Measurements from ENCODE around the gene USF2. TPM values are rescaled to one million over a fixed set of nuclear protein-coding genes. Genes with fewer than 3 reads are reported as not detected.

Gene USF2
- total and polyA plus RNA-seq, 2 donors (not counting 1 experiment from before 2014, with no cell fraction given) = 53.8 to 74.9 TPM

DNA sequence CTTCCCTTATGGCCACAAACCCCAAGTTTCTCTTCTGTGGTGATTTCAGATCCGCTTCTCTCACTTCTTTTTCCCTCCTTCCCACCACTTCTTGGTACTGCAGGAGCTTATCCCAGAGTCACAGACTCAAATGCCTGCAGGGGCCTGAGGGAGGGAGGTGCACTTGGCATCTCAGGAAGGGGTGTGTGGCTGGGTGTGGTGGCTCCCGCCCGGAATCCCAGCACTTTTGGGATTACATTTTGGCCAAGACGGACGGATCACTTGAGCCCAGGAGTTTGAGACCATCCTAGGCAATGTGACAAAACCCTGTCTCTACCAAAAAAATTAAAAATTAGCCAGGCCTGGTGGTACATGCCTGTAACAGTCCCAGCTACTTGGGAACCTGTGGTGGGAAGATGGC lies 5.6 kb downstream of the USF2 start:
- peaks cover 20% of the 10 kb centered on the region for H3K36me3 ChIP-seq (ENCODE audit: control insufficient read depth, insufficient read depth, low read length)
- H3K79me2 ChIP-seq (ENCODE audit: control insufficient read depth, insufficient read depth, low read length) = no peaks in the 10 kb centered on the region
- no peak overlapping the region for H2AFZ ChIP-seq (ENCODE audit: low read length)
- H3K4me1 ChIP-seq (ENCODE audit: control insufficient read depth, extremely low read depth, insufficient read depth, low read length) = no peaks in the 10 kb centered on the region
- TF ChIP-seq EZH2 (IDR thresholded peaks at IDR 0.05; ENCODE audit: low read length, missing control alignments) (no peak), CTCF (conservative IDR thresholded peaks at IDR 0.05 in 1 of 2, IDR thresholded peaks at IDR 0.05 in 1 of 2; ENCODE audit: low read depth in 1 of 2, low read length in 2 of 2) (no peak)
- no peak overlapping the region for H3K9ac ChIP-seq (ENCODE audit: insufficient read depth, low read length)
- no peaks in the 10 kb centered on the region for H3K9me3 ChIP-seq (ENCODE audit: control insufficient read depth, insufficient read depth, low read depth, low read length)
- no peak overlapping the region for H3K4me3 ChIP-seq (replicated peaks in 1 of 4; ENCODE audit: control extremely low read depth in 1 of 4, insufficient read depth in 1 of 4, low read depth in 3 of 4, low read length in 4 of 4)
- no peak overlapping the region for H3K4me2 ChIP-seq (ENCODE audit: extremely low read depth, insufficient read depth, low read length)
- no peak for DNase-seq (ENCODE audit: low read depth in 2 of 2)
- H3K27ac ChIP-seq (ENCODE audit: insufficient read depth, low read length) = no peak overlapping the region
- H4K20me1 ChIP-seq (ENCODE audit: control insufficient read depth, extremely low read depth, insufficient read depth, low read length) = no peaks in the 10 kb centered on the region
- no peaks in the 10 kb centered on the region for H3K27me3 ChIP-seq (ENCODE audit: control insufficient read depth, insufficient read depth, low read length)

DNA sequence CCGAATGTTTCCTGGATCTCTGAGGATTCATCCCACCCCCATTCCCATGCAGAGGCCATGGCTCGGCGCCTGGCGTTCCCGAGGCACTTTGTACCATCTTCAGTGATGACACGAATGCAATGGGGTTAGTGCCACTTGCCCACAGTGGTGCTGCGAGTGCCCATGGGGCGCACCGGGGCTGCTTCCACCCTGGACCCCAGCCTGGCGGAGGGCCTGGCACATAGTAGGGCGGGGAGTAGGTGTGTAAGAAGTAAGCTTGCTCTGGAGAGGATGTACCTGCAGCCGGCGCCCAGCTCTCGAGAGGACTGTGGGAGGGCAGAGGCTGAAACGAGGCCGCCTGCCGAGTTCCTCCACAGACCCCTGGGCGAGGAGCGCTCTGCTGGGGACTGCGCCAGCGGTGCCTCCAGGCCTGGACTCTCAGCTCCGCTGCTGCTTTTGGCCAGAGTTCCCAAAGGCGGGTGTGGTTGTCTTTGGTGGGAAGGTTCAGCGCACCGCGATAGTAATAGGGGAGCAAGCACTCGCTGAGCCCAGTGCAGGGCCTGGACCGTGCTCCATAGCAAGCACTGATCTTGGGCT lies 8.0 kb downstream of the USF2 start:
- Histone ChIP-seq H3K4me2 (ENCODE audit: extremely low read depth, insufficient read depth, low read length) (no peak overlapping the region), H3K27me3 (ENCODE audit: control insufficient read depth, insufficient read depth, low read length) (no peaks in the 10 kb centered on the region), H3K4me1 (ENCODE audit: control insufficient read depth, extremely low read depth, insufficient read depth, low read length) (no peaks in the 10 kb centered on the region), H4K20me1 (ENCODE audit: control insufficient read depth, extremely low read depth, insufficient read depth, low read length) (no peaks in the 10 kb centered on the region), H3K4me3 (replicated peaks in 1 of 4; ENCODE audit: control extremely low read depth in 1 of 4, insufficient read depth in 1 of 4, low read depth in 3 of 4, low read length in 4 of 4) (no peak overlapping the region), H3K9ac (ENCODE audit: insufficient read depth, low read length) (no peak overlapping the region), H3K9me3 (ENCODE audit: control insufficient read depth, insufficient read depth, low read depth, low read length) (no peaks in the 10 kb centered on the region), H2AFZ (ENCODE audit: low read length) (no peak overlapping the region), H3K79me2 (ENCODE audit: control insufficient read depth, insufficient read depth, low read length) (no peaks in the 10 kb centered on the region), H3K27ac (ENCODE audit: insufficient read depth, low read length) (no peak overlapping the region), H3K36me3 (ENCODE audit: control insufficient read depth, insufficient read depth, low read length) (peaks cover 11% of the 10 kb centered on the region)
- no peak for DNase-seq (ENCODE audit: low read depth in 2 of 2)
- no peak for TF ChIP-seq EZH2 (IDR thresholded peaks at IDR 0.05; ENCODE audit: low read length, missing control alignments)

DNA sequence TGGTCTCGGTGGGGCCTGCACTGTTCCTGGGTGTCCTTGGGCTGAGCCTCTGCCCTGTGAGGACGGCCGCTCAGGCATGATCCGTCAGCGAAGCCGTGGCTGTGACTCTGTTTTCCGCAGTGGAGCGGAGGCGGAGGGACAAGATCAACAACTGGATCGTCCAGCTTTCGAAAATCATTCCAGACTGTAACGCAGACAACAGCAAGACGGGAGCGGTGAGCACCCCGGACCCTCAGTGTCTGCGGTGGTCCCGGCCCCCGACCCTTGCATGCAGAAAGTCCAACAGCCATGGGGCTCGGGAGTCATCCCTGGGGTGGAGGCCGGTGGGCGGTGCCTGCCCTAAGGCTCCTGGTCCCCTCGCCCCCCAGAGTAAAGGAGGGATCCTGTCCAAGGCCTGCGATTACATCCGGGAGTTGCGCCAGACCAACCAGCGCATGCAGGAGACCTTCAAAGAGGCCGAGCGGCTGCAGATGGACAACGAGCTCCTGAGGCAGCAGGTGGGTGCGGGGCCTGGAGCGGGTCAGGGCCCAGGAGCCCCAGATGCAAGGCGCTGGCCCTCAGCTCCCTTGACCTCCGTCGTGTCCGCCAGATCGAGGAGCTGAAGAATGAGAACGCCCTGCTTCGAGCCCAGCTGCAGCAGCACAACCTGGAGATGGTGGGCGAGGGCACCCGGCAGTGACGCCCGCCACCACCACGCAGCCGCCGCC lies 10.0 kb downstream of the USF2 start:
- no peak overlapping the region for H3K9ac ChIP-seq (ENCODE audit: insufficient read depth, low read length)
- no peak for DNase-seq (ENCODE audit: low read depth in 2 of 2)
- TF ChIP-seq CTCF (conservative IDR thresholded peaks at IDR 0.05 in 1 of 2, IDR thresholded peaks at IDR 0.05 in 1 of 2; ENCODE audit: low read depth in 1 of 2, low read length in 2 of 2) (no peak), EZH2 (IDR thresholded peaks at IDR 0.05; ENCODE audit: low read length, missing control alignments) (no peak)
- H2AFZ ChIP-seq (ENCODE audit: low read length) = no peak overlapping the region
- peaks cover 7% of the 10 kb centered on the region for H3K36me3 ChIP-seq (ENCODE audit: control insufficient read depth, insufficient read depth, low read length)
- H3K79me2 ChIP-seq (ENCODE audit: control insufficient read depth, insufficient read depth, low read length) = no peaks in the 10 kb centered on the region
- H3K4me1 ChIP-seq (ENCODE audit: control insufficient read depth, extremely low read depth, insufficient read depth, low read length) = no peaks in the 10 kb centered on the region
- H4K20me1 ChIP-seq (ENCODE audit: control insufficient read depth, extremely low read depth, insufficient read depth, low read length) = no peaks in the 10 kb centered on the region
- H3K27me3 ChIP-seq (ENCODE audit: control insufficient read depth, insufficient read depth, low read length) = no peaks in the 10 kb centered on the region
- H3K4me2 ChIP-seq (ENCODE audit: extremely low read depth, insufficient read depth, low read length) = no peak overlapping the region
- no peak overlapping the region for H3K27ac ChIP-seq (ENCODE audit: insufficient read depth, low read length)
- H3K9me3 ChIP-seq (ENCODE audit: control insufficient read depth, insufficient read depth, low read depth, low read length) = no peaks in the 10 kb centered on the region
- H3K4me3 ChIP-seq (replicated peaks in 1 of 4; ENCODE audit: control extremely low read depth in 1 of 4, insufficient read depth in 1 of 4, low read depth in 3 of 4, low read length in 4 of 4) = no peak overlapping the region
